K562 (cell line): ENCODE results near the gene GFM1. TPM values are rescaled to one million over a fixed set of nuclear protein-coding genes. Genes with fewer than 3 reads are reported as not detected.

ENCODE experiments used
- ATAC-seq: fragments of 200-7000 bp; cut with Tn5 transposase; 3 replicates; pipeline ENCODE4 v1.9.1; 2020; ENCODE audit warnings: moderate library complexity
- BruUV-seq: library from RNA; stranded (reverse); fragments of 400-500 nt; replicated peaks from 2 replicates; lab custom pipeline; 2021; lab: Mats Ljungman, UMichigan
- CTCF ChIA-PET: fragments of 300-600 bp; formaldehyde crosslinking; extraction: SDS; loops from one replicate; lab custom pipeline; 2021; ENCODE audit warnings: low intra/inter-chr PET ratio; lab: Yijun Ruan, JAX
- POLR2A ChIA-PET: fragments of 300-600, 350-650 bp; sonication (Branson Sonifier 250); formaldehyde crosslinking; extraction: SDS; loops from one replicate; lab custom pipeline; 2021; ENCODE audit warnings: antibody characterized with exemption, inconsistent platforms; lab: Yijun Ruan, JAX
- DNase-seq, 4 experiments: peaks; one replicate each; pipeline versions ENCODE4 v3.0.0 to v3.0.0-alpha.2; 2011 to 2018; ENCODE audit warnings: low spot score in 3 of 4, mixed read lengths in 3 of 4; ENCODE audit errors: extremely low read depth in 1 of 4
- FAIRE-seq: peaks from 2 replicates; lab custom pipeline; 2011; peaks lifted over from hg19 to GRCh38; lab: Jason Lieb, UNC
- H2AFZ ChIP-seq: 2 replicates; pipeline ENCODE4 v1.6.0; 2011; ENCODE audit warnings: low read depth, low read length, control low read depth, inconsistent platforms
- H3K27ac ChIP-seq: fragments of 200-600 bp; 3 replicates; pipeline ENCODE4 v1.8.0; 2011; ENCODE audit warnings: low read depth, mild to moderate bottlenecking, control low read depth, inconsistent platforms, low read length, moderate library complexity, mixed read lengths; ENCODE audit errors: extremely low read depth
- H3K27me3 ChIP-seq, 2 experiments: fragments of 300-600 bp in 1 of 2; 2 replicates in 1 of 2; 3 replicates in 1 of 2; pipeline versions ENCODE4 v1.6.0 to v1.8.0; 2011; ENCODE audit warnings: inconsistent platforms in 2 of 2, low read length in 2 of 2, mild to moderate bottlenecking in 1 of 2, mixed read lengths in 1 of 2, moderate library complexity in 1 of 2; ENCODE audit not compliant: control insufficient read depth in 2 of 2, insufficient read depth in 2 of 2
- H3K36me3 ChIP-seq: fragments of 300-600 bp; 3 replicates; pipeline ENCODE4 v1.8.0; 2011; ENCODE audit warnings: mild to moderate bottlenecking, low read length, inconsistent platforms; ENCODE audit not compliant: control insufficient read depth, insufficient read depth
- H3K4me1 ChIP-seq, 2 experiments: fragments of 200-600 bp in 1 of 2; replicated peaks in 1 of 2; 2 replicates in 1 of 2; 3 replicates in 1 of 2; pipeline versions ENCODE4 v1.5.1 to v1.8.0; 2011; ENCODE audit warnings: inconsistent platforms in 2 of 2, low read length in 2 of 2, mild to moderate bottlenecking in 1 of 2, mixed read lengths in 1 of 2, moderate library complexity in 1 of 2; ENCODE audit not compliant: control insufficient read depth in 2 of 2, insufficient read depth in 2 of 2
- H3K4me2 ChIP-seq: 2 replicates; pipeline ENCODE4 v1.6.1; 2011; ENCODE audit warnings: low read length, control low read depth, inconsistent platforms, mixed read lengths; ENCODE audit not compliant: insufficient read depth
- H3K4me3 ChIP-seq: fragments of 200-600 bp; sonication (generic), shearing (Covaris generic); 2 replicates; pipeline ENCODE4 v1.5.1; 2016; ENCODE audit warnings: control low read depth, inconsistent platforms
- H3K79me2 ChIP-seq: fragments of 200-600 bp; 3 replicates; pipeline ENCODE4 v1.8.0; 2011; ENCODE audit warnings: low read length, inconsistent platforms; ENCODE audit not compliant: control insufficient read depth, insufficient read depth
- H3K9ac ChIP-seq, 2 experiments: 2 replicates each; pipeline versions ENCODE4 v1.6.0 to v1.6.1; 2011; ENCODE audit warnings: low read depth in 2 of 2, low read length in 2 of 2, control low read depth in 1 of 2, inconsistent platforms in 1 of 2, mild to moderate bottlenecking in 1 of 2, mixed read lengths in 1 of 2; ENCODE audit not compliant: insufficient read depth in 1 of 2
- H3K9me1 ChIP-seq: one replicate; pipeline ENCODE4 v1.6.0; 2011; ENCODE audit warnings: inconsistent platforms, mild to moderate bottlenecking, low read length, moderate library complexity; ENCODE audit not compliant: control insufficient read depth, insufficient read depth
- H3K9me3 ChIP-seq: replicated peaks from 2 replicates; pipeline ENCODE4 v1.5.1; 2011; ENCODE audit warnings: low read depth, low read length, inconsistent platforms; ENCODE audit not compliant: control insufficient read depth, insufficient read depth
- H4K20me1 ChIP-seq: replicated peaks from 2 replicates; pipeline ENCODE4 v1.6.1; 2011; ENCODE audit warnings: low read length, inconsistent platforms, mixed read lengths; ENCODE audit not compliant: control insufficient read depth, insufficient read depth
- CBFA2T2 ChIP-seq: fragments of 450-650 bp; conservative IDR thresholded peaks from 2 replicates; pipeline ENCODE4 v1.6.1; 2017; ENCODE audit warnings: mild to moderate bottlenecking
- FOXA3 ChIP-seq, 2 experiments: fragments of 450-650 bp in 1 of 2; sonication (generic) in 1 of 2; formaldehyde crosslinking; IDR thresholded peaks in 1 of 2; conservative IDR thresholded peaks in 1 of 2; 2 replicates each; pipeline versions ENCODE4 v1.4.0 to v1.8.0; 2020 to 2022; ENCODE audit warnings: mild to moderate bottlenecking in 2 of 2, missing genetic modification reagents in 1 of 2
- HMG20B ChIP-seq: fragments of 250-450 bp; sonication (Bioruptor Pico); IDR thresholded peaks from 2 replicates; pipeline ENCODE4 v1.5.0; 2021; ENCODE audit warnings: mild to moderate bottlenecking
- IFI16 ChIP-seq: fragments of 250-450 bp; sonication (Bioruptor Pico); IDR thresholded peaks from 2 replicates; pipeline ENCODE4 v2.1.2; 2022; ENCODE audit warnings: mild to moderate bottlenecking, inconsistent platforms
- KLF13 ChIP-seq: fragments of 450-650 bp; IDR thresholded peaks from 2 replicates; pipeline ENCODE4 v1.6.1; 2016; ENCODE audit warnings: missing genetic modification characterization, low read depth, mild to moderate bottlenecking, missing compliant biosample characterization, moderate library complexity, borderline replicate concordance
- MTF1 ChIP-seq: fragments of 250-450 bp; sonication (Bioruptor Pico); IDR thresholded peaks from 2 replicates; pipeline ENCODE4 v1.9.0; 2021; ENCODE audit warnings: moderate library complexity, mild to moderate bottlenecking, inconsistent platforms, borderline replicate concordance
- NR3C1 ChIP-seq: sonication (generic); formaldehyde crosslinking; IDR thresholded peaks from 2 replicates; pipeline ENCODE4 v1.8.1; 2022; ENCODE audit warnings: missing genetic modification reagents
- NUFIP1 ChIP-seq: fragments of 450-650 bp; IDR thresholded peaks from 2 replicates; pipeline ENCODE4 v1.6.1; 2018; ENCODE audit not compliant: partially characterized antibody
- PYGO2 ChIP-seq: fragments of 450-650 bp; IDR thresholded peaks from 2 replicates; pipeline ENCODE4 v1.6.1; 2016; ENCODE audit warnings: mild to moderate bottlenecking, missing genetic modification characterization, moderate library complexity, missing compliant biosample characterization
- SIN3B ChIP-seq: fragments of 450-650 bp; IDR thresholded peaks from 2 replicates; pipeline ENCODE4 v1.6.1; 2017; ENCODE audit warnings: low read depth, mild to moderate bottlenecking, moderate library complexity
- ZNF408 ChIP-seq: fragments of 250-450 bp; sonication (Bioruptor Pico); IDR thresholded peaks from 2 replicates; pipeline ENCODE4 v1.4.0; 2020; ENCODE audit warnings: low read depth, mild to moderate bottlenecking, moderate library complexity
- ZNF77 ChIP-seq: fragments of 250-450 bp; sonication (Bioruptor Pico); IDR thresholded peaks from 2 replicates; pipeline ENCODE4 v1.5.0; 2020
- ZNF785 ChIP-seq: fragments of 250-450 bp; sonication (Bioruptor Pico); IDR thresholded peaks from 2 replicates; pipeline ENCODE4 v1.4.0; 2020; ENCODE audit warnings: mild to moderate bottlenecking
- WGBS: fragments of 100-300 bp; shearing (Covaris generic); methylation state at CpG from one replicate; pipeline ENCODE4 v1.1.6; 2016; ENCODE audit warnings: low coverage, mixed read lengths; ENCODE audit not compliant: insufficient coverage; ENCODE audit errors: missing lambda C conversion rate; 5-methylcytosine and 5-hydroxymethylcytosine counted together
- in situ Hi-C: fragments of 300-500 bp; cut with MboI; formaldehyde crosslinking; loops from 4 replicates; pipeline ENCODE4 v1.15.0; 2018; ENCODE audit warnings: inconsistent platforms, mixed read lengths
- intact Hi-C: fragments of 100-400 bp; cut with micrococcal nuclease; formaldehyde crosslinking; loops from 2 replicates; pipeline ENCODE4 v1.14.2; 2022
- polyA plus RNA-seq, 8 experiments: library from polyadenylated mRNA; depleted of rRNA in 4 of 8; stranded (reverse) in 5 of 8; unstranded in 3 of 8; fragments of >200 nt; fragmentation: Nextera tagmentation in 2 of 8; fragmentation: Illumina TruSeq in 1 of 8; extraction: Ambion mirVana in 2 of 8; extraction: Trizol in 1 of 8; gene quantifications; 2 replicates each; pipeline versions ENCODE4 v1.2.1 to v1.2.3, GENCODE V29; 2011 to 2014; ENCODE audit warnings: inconsistent platforms in 1 of 8, missing spikeins in 1 of 8
- total RNA-seq, 7 experiments: library from RNA; depleted of rRNA in 6 of 7; stranded (reverse); fragments of >200 nt in 6 of 7; fragmentation: Illumina TruSeq in 2 of 7; extraction: Trizol in 2 of 7; gene quantifications; 2 replicates each; pipeline versions ENCODE4 v1.2.1 to v1.2.3, GENCODE V29; 2011 to 2021; ENCODE audit warnings: low replicate concordance in 1 of 7
- TF ChIP-seq, protein P1 (sequence below): fragments of 200-800 bp; sonication (Bioruptor generic); IDR thresholded peaks from 2 replicates; pipeline ENCODE4 v1.6.1; 2017; ENCODE audit warnings: missing genetic modification characterization, missing compliant biosample characterization

The GFM1 gene
- total and polyA plus RNA-seq, 9 of the 15 experiments (the other 6 are each of a cell fraction or from before 2014, with no cell fraction given) = 38.9 to 86.7 (median 64.8) TPM

DNA sequence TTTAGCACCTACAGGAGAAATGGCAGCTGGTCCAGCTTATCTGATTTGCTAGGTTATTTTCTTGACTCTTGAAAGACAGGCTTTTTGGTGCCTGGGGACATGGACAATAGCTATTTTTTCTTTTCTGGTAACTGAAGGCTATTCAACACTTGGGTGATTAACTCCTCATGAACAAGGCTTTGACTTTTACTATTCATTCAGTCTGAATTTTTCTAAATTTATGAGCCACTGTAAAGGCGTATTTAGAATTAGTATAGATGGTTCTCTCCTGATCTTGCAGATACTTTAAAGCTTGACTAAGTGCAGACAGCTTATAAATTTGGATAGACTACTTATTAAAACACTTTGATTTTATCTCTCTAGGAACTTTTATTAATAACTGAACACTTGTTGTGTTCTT, 18.4 kb upstream of the GFM1 start:
- DNase-seq = no peak

GRCh38 chr3:158631981-158632380, 12.3 kb upstream of the GFM1 start:
- Histone ChIP-seq H3K9me1 (no peaks in the 10 kb centered on the region), H3K36me3 (no peaks in the 10 kb centered on the region), H3K4me2 (no peak overlapping the region), H3K79me2 (no peaks in the 10 kb centered on the region), H2AFZ (no peak overlapping the region), H3K4me3 (no peak overlapping the region), H3K9ac (no peak overlapping the region), H3K27me3 (no peaks in the 10 kb centered on the region), H3K27ac (no peak overlapping the region), H3K4me1 (no peaks in the 10 kb centered on the region), H3K9me3 (peaks cover 3% of the 10 kb centered on the region; the same call in 1 of the 2 replicates), H4K20me1 (no peaks in the 10 kb centered on the region)
- no peak for FAIRE-seq
- in situ Hi-C loops (no loop called here), intact Hi-C loops (no loop called here)
- CTCF ChIA-PET = no interaction called here
- no peak for DNase-seq
- POLR2A ChIA-PET = interaction anchor here (1.0 kb wide), 1 partner anchor 157 kb away, joined by 4 read pairs; no protein-coding TSS in a partner anchor
- BruUV-seq = no TSS peak
- no peak for TF ChIP-seq NUFIP1
- TF ChIP-seq FOXA3 (CRISPR knock-in tag; conservative IDR thresholded peaks at IDR 0.05 in 1 of 2, IDR thresholded peaks at IDR 0.05 in 1 of 2) = no peak
- TF ChIP-seq ZNF785 (CRISPR knock-in tag) = no peak
- TF ChIP-seq MTF1 (CRISPR knock-in tag) = no peak
- no peak for TF ChIP-seq PYGO2 (tag)
- TF ChIP-seq CBFA2T2 = no peak
- no peak for ATAC-seq

More for the DNA sequence above, 18.4 kb upstream of the GFM1 start:
- intact Hi-C loops = no loop called here
- Histone ChIP-seq H2AFZ (no peak overlapping the region), H3K4me2 (no peak overlapping the region), H3K27ac (no peak overlapping the region), H3K27me3 (no peaks in the 10 kb centered on the region), H3K4me3 (no peak overlapping the region), H3K79me2 (no peaks in the 10 kb centered on the region), H3K9me1 (no peaks in the 10 kb centered on the region), H4K20me1 (no peaks in the 10 kb centered on the region), H3K9ac (no peak overlapping the region), H3K36me3 (no peaks in the 10 kb centered on the region), H3K9me3 (0 out of 2 replicates have a peak, but pooled peaks cover 2% of the 10 kb centered on the region), H3K4me1 (peaks cover 0 to 3% of the 10 kb centered on the region in 2 experiments; a peak in 1 of 5 replicates)
- FAIRE-seq (no peak), ATAC-seq (no peak)
- WGBS = 0% methylated on average over 1 of the region's 1 CpG
- ChIA-PET CTCF (no interaction called here), POLR2A (no interaction called here)
- in situ Hi-C loops = no loop called here
- no peak for TF ChIP-seq KLF13 (tag)
- TF ChIP-seq HMG20B (CRISPR knock-in tag) = no peak
- no peak for TF ChIP-seq CBFA2T2
- no peak for TF ChIP-seq SIN3B
- TF ChIP-seq IFI16 (CRISPR knock-in tag) = no peak
- TF ChIP-seq ZNF77 (CRISPR knock-in tag) = no peak
- no peak for TF ChIP-seq ZNF408 (CRISPR knock-in tag)
- TF ChIP-seq NR3C1 = no peak
- TF ChIP-seq, protein P1, sequence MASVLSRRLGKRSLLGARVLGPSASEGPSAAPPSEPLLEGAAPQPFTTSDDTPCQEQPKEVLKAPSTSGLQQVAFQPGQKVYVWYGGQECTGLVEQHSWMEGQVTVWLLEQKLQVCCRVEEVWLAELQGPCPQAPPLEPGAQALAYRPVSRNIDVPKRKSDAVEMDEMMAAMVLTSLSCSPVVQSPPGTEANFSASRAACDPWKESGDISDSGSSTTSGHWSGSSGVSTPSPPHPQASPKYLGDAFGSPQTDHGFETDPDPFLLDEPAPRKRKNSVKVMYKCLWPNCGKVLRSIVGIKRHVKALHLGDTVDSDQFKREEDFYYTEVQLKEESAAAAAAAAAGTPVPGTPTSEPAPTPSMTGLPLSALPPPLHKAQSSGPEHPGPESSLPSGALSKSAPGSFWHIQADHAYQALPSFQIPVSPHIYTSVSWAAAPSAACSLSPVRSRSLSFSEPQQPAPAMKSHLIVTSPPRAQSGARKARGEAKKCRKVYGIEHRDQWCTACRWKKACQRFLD (CRISPR knock-in tag) = no peak
- BruUV-seq = no TSS peak
